GM12801 (cell line): ENCODE data around the gene SMTNL2.

Experiments
- CTCF ChIP-seq: IDR thresholded peaks from one replicate; pipeline ENCODE4 v1.5.1; 2011; ENCODE audit warnings: control low read depth; ENCODE audit not compliant: insufficient read length; ENCODE audit errors: extremely low read depth

The SMTNL2 gene

GRCh38 chr17:4609761-4610160 is 25.4 kb downstream of the SMTNL2 start:
- no peak for TF ChIP-seq CTCF

DNA sequence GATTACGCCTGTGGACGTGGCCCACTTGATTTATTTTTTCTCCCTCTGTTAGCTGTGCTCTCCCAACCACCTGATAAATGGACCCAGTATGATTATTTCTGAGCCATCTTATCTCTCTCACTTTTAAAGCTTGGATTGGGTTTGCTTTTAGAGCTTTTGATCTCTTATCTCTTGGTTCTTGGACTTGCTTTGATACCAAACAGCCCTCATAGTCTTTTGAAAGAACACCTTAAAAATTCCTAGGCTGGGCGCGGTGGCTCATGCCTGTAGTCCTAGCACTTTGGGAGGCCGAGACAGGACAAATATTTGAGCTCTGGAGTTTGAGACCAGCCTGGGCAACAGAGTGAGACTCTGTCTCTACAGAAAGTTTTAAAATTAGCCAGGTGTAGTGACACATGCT is 25.8 kb downstream of the SMTNL2 start:
- TF ChIP-seq CTCF = no peak

DNA sequence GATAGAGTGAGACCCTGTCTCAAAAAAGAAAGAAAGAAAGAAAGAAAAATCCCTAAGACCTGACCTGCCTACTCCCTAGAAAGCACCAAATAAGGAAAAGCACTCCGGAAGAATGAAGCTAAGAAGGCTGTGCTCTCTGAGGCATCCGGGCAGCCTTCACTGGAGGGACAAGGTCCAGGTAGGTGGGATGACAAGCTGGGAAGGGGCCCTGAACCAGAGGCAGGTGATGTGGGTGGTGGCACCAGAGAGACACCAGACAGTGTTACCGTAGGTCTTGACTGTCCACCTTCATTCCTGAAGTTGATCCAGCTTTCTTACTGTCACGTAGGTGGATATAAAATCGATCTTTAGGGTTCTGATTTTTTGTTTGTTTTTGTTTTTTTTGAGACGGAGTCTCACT is 26.3 kb downstream of the SMTNL2 start:
- TF ChIP-seq CTCF = no peak

DNA sequence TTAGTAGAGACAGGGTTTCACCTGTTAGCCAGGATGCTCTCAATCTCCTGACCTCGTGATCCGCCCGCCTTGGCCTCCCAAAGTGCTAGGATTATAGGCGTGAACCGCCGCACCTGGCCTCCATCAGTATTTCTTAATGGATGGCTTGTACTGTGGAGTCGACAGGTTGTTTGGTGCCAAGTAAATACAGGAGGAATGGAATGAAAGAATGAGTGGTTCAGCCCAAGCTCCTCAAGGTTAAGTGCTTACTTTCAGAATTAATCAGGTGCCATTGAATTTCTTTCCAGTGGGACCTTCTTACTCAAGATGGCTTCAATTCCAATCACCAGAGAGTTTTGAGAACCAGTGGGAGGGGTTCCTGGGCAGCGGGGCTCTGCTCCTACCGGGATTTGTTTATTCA is 32.1 kb downstream of the SMTNL2 start:
- TF ChIP-seq CTCF = no peak

GRCh38 chr17:4617090-4617489 is 32.8 kb downstream of the SMTNL2 start:
- TF ChIP-seq CTCF = no peak

DNA sequence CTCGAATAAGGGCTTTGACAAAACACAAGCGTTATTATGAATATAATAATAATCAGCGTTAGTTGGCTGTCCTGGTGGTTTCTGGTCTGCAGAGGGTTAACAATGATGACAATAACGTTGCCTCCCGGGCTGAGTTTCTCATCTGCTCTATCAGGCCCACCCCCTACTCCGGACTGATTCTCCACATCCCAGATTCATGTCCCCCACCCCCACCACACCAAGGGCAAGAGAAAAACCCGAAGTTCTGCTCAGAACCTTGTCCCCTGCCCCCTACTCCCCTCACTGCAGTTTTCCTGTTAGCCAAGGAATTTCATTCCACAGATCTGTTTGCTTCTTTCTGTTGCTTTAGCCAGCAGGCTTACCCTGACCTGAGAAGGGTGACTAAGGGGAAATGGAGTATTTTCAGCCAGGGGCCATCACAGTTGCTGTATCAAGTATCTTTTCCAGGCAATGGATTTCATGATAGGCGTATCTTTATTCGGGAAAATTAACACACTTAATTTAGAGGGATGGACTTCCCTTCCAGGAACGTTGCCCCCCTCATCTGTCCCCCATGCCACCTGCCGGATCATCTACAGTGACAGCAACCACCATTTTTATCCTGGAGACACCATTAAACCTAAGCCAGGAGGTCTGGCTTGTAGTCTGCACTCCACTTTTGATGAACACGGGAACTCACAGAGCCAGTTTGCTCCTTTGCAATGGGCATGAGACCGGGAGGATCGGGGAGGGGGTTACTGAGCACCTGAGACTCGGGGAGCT is 33.4 kb downstream of the SMTNL2 start:
- no peak for TF ChIP-seq CTCF

DNA sequence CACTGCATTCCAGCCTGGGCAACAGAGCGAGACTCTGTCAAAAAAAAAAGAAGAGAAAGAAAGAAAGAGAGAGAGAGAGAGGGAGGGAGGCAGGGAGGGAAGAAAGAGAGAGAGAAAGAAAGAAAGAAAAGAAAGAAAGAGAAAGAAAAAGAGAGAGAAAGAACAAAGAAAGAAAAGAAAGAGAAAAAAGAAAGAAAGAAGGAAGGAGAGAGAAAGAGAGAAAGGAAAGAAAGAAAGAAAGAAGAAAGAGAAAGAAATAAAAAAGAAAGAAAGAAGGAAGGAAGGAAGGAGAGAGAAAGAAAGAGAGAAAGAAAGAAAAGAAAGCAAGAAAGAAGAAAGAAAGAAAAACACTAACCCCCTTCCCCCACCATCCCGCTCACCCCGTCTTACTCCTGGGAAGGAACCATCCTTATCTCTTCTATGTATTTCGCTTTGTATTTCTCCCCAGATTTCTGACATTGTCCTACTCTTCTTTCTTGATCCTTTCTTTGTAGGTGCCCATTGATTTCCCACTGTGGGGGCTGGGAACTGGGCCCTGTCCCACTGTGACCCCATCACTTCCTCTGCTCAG is 36.3 kb downstream of the SMTNL2 start:
- no peak for TF ChIP-seq CTCF

- TF ChIP-seq CTCF = no peak
Observed at GRCh38 chr17:4622375-4622774, 38.0 kb downstream of the SMTNL2 start.
